K562 (cell line): ENCODE data around the gene SLX4IP. TPM values are rescaled to one million over a fixed set of nuclear protein-coding genes. Genes with fewer than 3 reads are reported as not detected.

Experiments used
- ATAC-seq: fragments of 200-7000 bp; cut with Tn5 transposase; 3 replicates; pipeline ENCODE4 v1.9.1; 2020; ENCODE audit warnings: moderate library complexity
- BruUV-seq: library from RNA; stranded (reverse); fragments of 400-500 nt; replicated peaks from 2 replicates; lab custom pipeline; 2021; lab: Mats Ljungman, UMichigan
- CTCF ChIA-PET: fragments of 300-600 bp; formaldehyde crosslinking; extraction: SDS; loops from one replicate; lab custom pipeline; 2021; ENCODE audit warnings: low intra/inter-chr PET ratio; lab: Yijun Ruan, JAX
- POLR2A ChIA-PET: fragments of 300-600, 350-650 bp; sonication (Branson Sonifier 250); formaldehyde crosslinking; extraction: SDS; loops from one replicate; lab custom pipeline; 2021; ENCODE audit warnings: antibody characterized with exemption, inconsistent platforms; lab: Yijun Ruan, JAX
- DNase-seq, 4 experiments: peaks; one replicate each; pipeline versions ENCODE4 v3.0.0 to v3.0.0-alpha.2; 2011 to 2018; ENCODE audit warnings: low spot score in 3 of 4, mixed read lengths in 3 of 4; ENCODE audit errors: extremely low read depth in 1 of 4
- FAIRE-seq: peaks from 2 replicates; lab custom pipeline; 2011; peaks lifted over from hg19 to GRCh38; lab: Jason Lieb, UNC
- H2AFZ ChIP-seq: 2 replicates; pipeline ENCODE4 v1.6.0; 2011; ENCODE audit warnings: low read depth, low read length, control low read depth, inconsistent platforms
- H3K27ac ChIP-seq: fragments of 200-600 bp; 3 replicates; pipeline ENCODE4 v1.8.0; 2011; ENCODE audit warnings: low read depth, mild to moderate bottlenecking, control low read depth, inconsistent platforms, low read length, moderate library complexity, mixed read lengths; ENCODE audit errors: extremely low read depth
- H3K27me3 ChIP-seq, 2 experiments: fragments of 300-600 bp in 1 of 2; 2 replicates in 1 of 2; 3 replicates in 1 of 2; pipeline versions ENCODE4 v1.6.0 to v1.8.0; 2011; ENCODE audit warnings: inconsistent platforms in 2 of 2, low read length in 2 of 2, mild to moderate bottlenecking in 1 of 2, mixed read lengths in 1 of 2, moderate library complexity in 1 of 2; ENCODE audit not compliant: control insufficient read depth in 2 of 2, insufficient read depth in 2 of 2
- H3K36me3 ChIP-seq: fragments of 300-600 bp; 3 replicates; pipeline ENCODE4 v1.8.0; 2011; ENCODE audit warnings: mild to moderate bottlenecking, low read length, inconsistent platforms; ENCODE audit not compliant: control insufficient read depth, insufficient read depth
- H3K4me1 ChIP-seq, 2 experiments: fragments of 200-600 bp in 1 of 2; replicated peaks in 1 of 2; 2 replicates in 1 of 2; 3 replicates in 1 of 2; pipeline versions ENCODE4 v1.5.1 to v1.8.0; 2011; ENCODE audit warnings: inconsistent platforms in 2 of 2, low read length in 2 of 2, mild to moderate bottlenecking in 1 of 2, mixed read lengths in 1 of 2, moderate library complexity in 1 of 2; ENCODE audit not compliant: control insufficient read depth in 2 of 2, insufficient read depth in 2 of 2
- H3K4me2 ChIP-seq: 2 replicates; pipeline ENCODE4 v1.6.1; 2011; ENCODE audit warnings: low read length, control low read depth, inconsistent platforms, mixed read lengths; ENCODE audit not compliant: insufficient read depth
- H3K4me3 ChIP-seq: fragments of 200-600 bp; sonication (generic), shearing (Covaris generic); 2 replicates; pipeline ENCODE4 v1.5.1; 2016; ENCODE audit warnings: control low read depth, inconsistent platforms
- H3K79me2 ChIP-seq: fragments of 200-600 bp; 3 replicates; pipeline ENCODE4 v1.8.0; 2011; ENCODE audit warnings: low read length, inconsistent platforms; ENCODE audit not compliant: control insufficient read depth, insufficient read depth
- H3K9ac ChIP-seq, 2 experiments: 2 replicates each; pipeline versions ENCODE4 v1.6.0 to v1.6.1; 2011; ENCODE audit warnings: low read depth in 2 of 2, low read length in 2 of 2, control low read depth in 1 of 2, inconsistent platforms in 1 of 2, mild to moderate bottlenecking in 1 of 2, mixed read lengths in 1 of 2; ENCODE audit not compliant: insufficient read depth in 1 of 2
- H3K9me1 ChIP-seq: one replicate; pipeline ENCODE4 v1.6.0; 2011; ENCODE audit warnings: inconsistent platforms, mild to moderate bottlenecking, low read length, moderate library complexity; ENCODE audit not compliant: control insufficient read depth, insufficient read depth
- H3K9me3 ChIP-seq: replicated peaks from 2 replicates; pipeline ENCODE4 v1.5.1; 2011; ENCODE audit warnings: low read depth, low read length, inconsistent platforms; ENCODE audit not compliant: control insufficient read depth, insufficient read depth
- H4K20me1 ChIP-seq: replicated peaks from 2 replicates; pipeline ENCODE4 v1.6.1; 2011; ENCODE audit warnings: low read length, inconsistent platforms, mixed read lengths; ENCODE audit not compliant: control insufficient read depth, insufficient read depth
- CREB3L1 ChIP-seq: fragments of 450-650 bp; IDR thresholded peaks from 2 replicates; pipeline ENCODE4 v1.6.1; 2014; ENCODE audit warnings: low read depth, mild to moderate bottlenecking, moderate library complexity, borderline replicate concordance
- GABPA ChIP-seq: fragments of 200-800 bp; sonication (Bioruptor generic); conservative IDR thresholded peaks from 2 replicates; pipeline ENCODE4 v1.6.1; 2016; ENCODE audit warnings: low read depth, missing genetic modification characterization, missing compliant biosample characterization
- HMG20B ChIP-seq: fragments of 250-450 bp; sonication (Bioruptor Pico); IDR thresholded peaks from 2 replicates; pipeline ENCODE4 v1.5.0; 2021; ENCODE audit warnings: mild to moderate bottlenecking
- NRF1 ChIP-seq, 2 experiments: fragments of 450-650 bp; IDR thresholded peaks in 1 of 2; conservative IDR thresholded peaks in 1 of 2; 2 replicates each; pipeline ENCODE4 v1.6.1; 2014; ENCODE audit warnings: mild to moderate bottlenecking in 2 of 2
- POLR2H ChIP-seq: IDR thresholded peaks from 2 replicates; pipeline ENCODE4 v1.6.1; 2016; ENCODE audit warnings: missing genetic modification characterization, low read depth, mild to moderate bottlenecking, control low read depth, missing compliant biosample characterization, moderate library complexity
- ZBED1 ChIP-seq: IDR thresholded peaks from 2 replicates; pipeline ENCODE4 v1.6.1; 2014
- ZBTB2 ChIP-seq: fragments of 450-650 bp; IDR thresholded peaks from 2 replicates; pipeline ENCODE4 v1.6.1; 2016; ENCODE audit warnings: antibody characterized with exemption
- ZKSCAN3 ChIP-seq: fragments of 250-450 bp; sonication (Bioruptor Pico); IDR thresholded peaks from 2 replicates; pipeline ENCODE4 v1.4.0; 2020
- ZNF445 ChIP-seq: fragments of 250-450 bp; sonication (Bioruptor Pico); IDR thresholded peaks from 2 replicates; pipeline ENCODE4 v1.4.0; 2020; ENCODE audit warnings: low read depth, mild to moderate bottlenecking, moderate library complexity
- ZNF830 ChIP-seq: fragments of 250-450 bp; sonication (Bioruptor Pico); IDR thresholded peaks from 2 replicates; pipeline ENCODE4 v1.5.0; 2021; ENCODE audit warnings: mild to moderate bottlenecking
- WGBS: fragments of 100-300 bp; shearing (Covaris generic); methylation state at CpG from one replicate; pipeline ENCODE4 v1.1.6; 2016; ENCODE audit warnings: low coverage, mixed read lengths; ENCODE audit not compliant: insufficient coverage; ENCODE audit errors: missing lambda C conversion rate; 5-methylcytosine and 5-hydroxymethylcytosine counted together
- in situ Hi-C: fragments of 300-500 bp; cut with MboI; formaldehyde crosslinking; loops from 4 replicates; pipeline ENCODE4 v1.15.0; 2018; ENCODE audit warnings: inconsistent platforms, mixed read lengths
- intact Hi-C: fragments of 100-400 bp; cut with micrococcal nuclease; formaldehyde crosslinking; loops from 2 replicates; pipeline ENCODE4 v1.14.2; 2022
- polyA plus RNA-seq, 8 experiments: library from polyadenylated mRNA; depleted of rRNA in 4 of 8; stranded (reverse) in 5 of 8; unstranded in 3 of 8; fragments of >200 nt; fragmentation: Nextera tagmentation in 2 of 8; fragmentation: Illumina TruSeq in 1 of 8; extraction: Ambion mirVana in 2 of 8; extraction: Trizol in 1 of 8; gene quantifications; 2 replicates each; pipeline versions ENCODE4 v1.2.1 to v1.2.3, GENCODE V29; 2011 to 2014; ENCODE audit warnings: inconsistent platforms in 1 of 8, missing spikeins in 1 of 8
- total RNA-seq, 7 experiments: library from RNA; depleted of rRNA in 6 of 7; stranded (reverse); fragments of >200 nt in 6 of 7; fragmentation: Illumina TruSeq in 2 of 7; extraction: Trizol in 2 of 7; gene quantifications; 2 replicates each; pipeline versions ENCODE4 v1.2.1 to v1.2.3, GENCODE V29; 2011 to 2021; ENCODE audit warnings: low replicate concordance in 1 of 7

Gene SLX4IP
- total and polyA plus RNA-seq, 9 of the 15 experiments (the other 6 are each of a cell fraction or from before 2014, with no cell fraction given): 1.5 to 5.9 (median 3.5) TPM

- TF ChIP-seq ZNF445 (CRISPR knock-in tag): no peak
Measured at GRCh38 chr20:10576411-10577090, 141.4 kb downstream of the SLX4IP start (continued).

- H3K79me2 ChIP-seq: no peaks in the 10 kb centered on the region
- no peaks in the 10 kb centered on the region for H3K9me3 ChIP-seq
- no peak for DNase-seq
- no peaks in the 10 kb centered on the region for H3K4me1 ChIP-seq
- no TSS peak for BruUV-seq
- no peaks in the 10 kb centered on the region for H4K20me1 ChIP-seq
- no peaks in the 10 kb centered on the region for H3K9me1 ChIP-seq
- H3K4me2 ChIP-seq: no peak overlapping the region
- no peak overlapping the region for H2AFZ ChIP-seq
- 46% methylated on average over 3 of the region's 3 CpGs for WGBS
- in situ Hi-C loops: no loop called here
- no peaks in the 10 kb centered on the region for H3K36me3 ChIP-seq
- no peak overlapping the region for H3K4me3 ChIP-seq
- TF ChIP-seq POLR2H (tag) (no peak), ZBTB2 (no peak), ZNF830 (no peak), ZBED1 (no peak), GABPA (tag) (no peak), HMG20B (no peak), ZKSCAN3 (CRISPR knock-in tag) (no peak), CREB3L1 (no peak), NRF1 (conservative IDR thresholded peaks at IDR 0.05 in 1 of 2, IDR thresholded peaks at IDR 0.05 in 1 of 2) (no peak)
- TF ChIP-seq, all 486 proteins: peak for 0
- no peak overlapping the region for H3K27ac ChIP-seq
- H3K27me3 ChIP-seq: no peaks in the 10 kb centered on the region
- FAIRE-seq: no peak
- intact Hi-C loops: no loop called here
- ATAC-seq: no peak
- POLR2A ChIA-PET: no interaction called here
- CTCF ChIA-PET: no interaction called here
- no peak overlapping the region for H3K9ac ChIP-seq
Measured at GRCh38 chr20:10577648-10578047, 142.5 kb downstream of the SLX4IP start.
